22Rv1 (cell line): Measurements from ENCODE around the gene RNGTT.
"Not testable (repeated sequence)": the region's sequence is repeated elsewhere in the genome, so short reads cannot be mapped to it uniquely, and the experiment has no call there.

Source experiments
- H3K27ac ChIP-seq: fragments of 450-650 bp; 2 replicates; pipeline ENCODE4 v1.5.1; 2017
- ZFX ChIP-seq: fragments of 450-650 bp; IDR thresholded peaks from 2 replicates; pipeline ENCODE4 v1.6.1; 2017; ENCODE audit warnings: antibody characterized with exemption, borderline replicate concordance
- TF ChIP-seq, protein P1 (sequence below): fragments of 450-650 bp; IDR thresholded peaks from 2 replicates; pipeline ENCODE4 v1.5.1; 2017; ENCODE audit warnings: mild to moderate bottlenecking

The RNGTT gene

DNA sequence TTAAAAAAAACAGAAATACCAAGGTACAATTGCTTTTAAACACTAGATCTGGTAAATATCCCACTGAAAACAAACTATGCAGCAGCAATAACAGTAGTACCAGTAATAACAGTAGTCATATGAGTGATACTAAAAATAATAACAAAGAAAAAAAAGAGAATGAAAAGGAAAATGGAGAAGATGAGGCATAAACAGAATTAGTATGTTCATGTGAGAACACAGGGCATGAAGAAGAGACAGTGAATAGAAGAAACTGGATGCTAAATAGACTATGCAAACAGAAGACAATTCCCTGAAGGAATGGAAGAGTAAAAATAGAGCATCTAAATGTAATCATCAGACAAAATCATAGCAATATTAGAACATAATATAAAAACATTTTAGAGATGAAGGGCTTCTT lies 121.1 kb downstream of the RNGTT start:
- TF ChIP-seq, protein P1, sequence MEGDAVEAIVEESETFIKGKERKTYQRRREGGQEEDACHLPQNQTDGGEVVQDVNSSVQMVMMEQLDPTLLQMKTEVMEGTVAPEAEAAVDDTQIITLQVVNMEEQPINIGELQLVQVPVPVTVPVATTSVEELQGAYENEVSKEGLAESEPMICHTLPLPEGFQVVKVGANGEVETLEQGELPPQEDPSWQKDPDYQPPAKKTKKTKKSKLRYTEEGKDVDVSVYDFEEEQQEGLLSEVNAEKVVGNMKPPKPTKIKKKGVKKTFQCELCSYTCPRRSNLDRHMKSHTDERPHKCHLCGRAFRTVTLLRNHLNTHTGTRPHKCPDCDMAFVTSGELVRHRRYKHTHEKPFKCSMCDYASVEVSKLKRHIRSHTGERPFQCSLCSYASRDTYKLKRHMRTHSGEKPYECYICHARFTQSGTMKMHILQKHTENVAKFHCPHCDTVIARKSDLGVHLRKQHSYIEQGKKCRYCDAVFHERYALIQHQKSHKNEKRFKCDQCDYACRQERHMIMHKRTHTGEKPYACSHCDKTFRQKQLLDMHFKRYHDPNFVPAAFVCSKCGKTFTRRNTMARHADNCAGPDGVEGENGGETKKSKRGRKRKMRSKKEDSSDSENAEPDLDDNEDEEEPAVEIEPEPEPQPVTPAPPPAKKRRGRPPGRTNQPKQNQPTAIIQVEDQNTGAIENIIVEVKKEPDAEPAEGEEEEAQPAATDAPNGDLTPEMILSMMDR = no peak
- TF ChIP-seq ZFX = no peak
- no peak overlapping the region for H3K27ac ChIP-seq

DNA sequence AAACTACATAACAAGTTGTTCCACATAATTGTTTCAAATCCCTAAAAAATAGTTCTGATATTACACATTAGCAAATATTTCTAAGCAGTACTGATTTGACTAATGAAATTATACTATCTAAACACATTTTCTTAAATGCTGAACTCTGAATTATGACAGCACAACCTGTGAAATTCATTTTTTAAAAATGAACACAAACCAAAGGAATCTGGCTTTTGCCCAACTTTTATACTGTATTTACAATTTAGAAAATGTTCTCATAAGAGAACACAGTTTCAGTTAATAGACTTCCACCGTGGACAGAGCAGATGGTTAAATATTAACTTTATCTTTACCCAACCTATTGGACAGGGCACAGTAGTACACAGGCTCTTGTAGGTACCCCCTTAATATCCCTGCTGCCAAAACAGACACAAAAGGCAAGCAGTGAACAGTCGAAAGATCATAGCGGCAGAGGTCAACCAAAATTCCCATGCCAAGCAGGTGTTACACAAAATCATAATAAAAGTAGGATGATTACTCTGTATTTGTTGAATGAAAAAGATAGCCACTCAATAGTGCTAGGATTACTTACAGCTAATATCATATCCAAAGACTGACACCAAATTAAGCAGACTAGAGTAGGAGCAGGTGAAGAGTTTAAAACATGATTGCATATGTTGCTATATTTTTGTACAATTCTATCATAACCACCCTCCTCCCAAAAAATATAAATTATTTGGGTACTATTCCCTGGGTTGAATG lies 122.5 kb downstream of the RNGTT start:
- TF ChIP-seq, protein P1 = no peak
- no peak for TF ChIP-seq ZFX
- peak overlapping the region; percentile 41 for H3K27ac ChIP-seq

DNA sequence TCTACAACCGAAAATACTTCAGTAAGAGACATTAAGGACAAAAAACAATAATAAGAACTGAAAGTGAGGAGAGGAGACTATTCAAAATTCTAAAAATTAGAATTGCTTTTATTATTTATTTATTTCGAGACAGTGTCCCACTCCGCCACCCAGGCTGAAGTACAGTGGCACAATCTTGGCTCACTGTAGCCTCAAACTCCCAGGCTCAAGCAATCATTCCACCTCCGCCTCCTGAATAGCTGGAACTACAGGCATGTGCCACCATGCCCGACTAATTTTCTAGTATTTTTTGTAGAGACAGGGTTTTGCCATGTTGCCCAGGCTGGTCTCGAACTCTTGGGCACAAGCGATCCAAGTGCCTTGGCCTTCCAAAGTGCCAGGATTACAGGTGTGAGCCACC lies 123.1 kb downstream of the RNGTT start:
- peak overlapping the region; percentile 41 for H3K27ac ChIP-seq
- TF ChIP-seq, protein P1 = no peak
- no peak for TF ChIP-seq ZFX

DNA sequence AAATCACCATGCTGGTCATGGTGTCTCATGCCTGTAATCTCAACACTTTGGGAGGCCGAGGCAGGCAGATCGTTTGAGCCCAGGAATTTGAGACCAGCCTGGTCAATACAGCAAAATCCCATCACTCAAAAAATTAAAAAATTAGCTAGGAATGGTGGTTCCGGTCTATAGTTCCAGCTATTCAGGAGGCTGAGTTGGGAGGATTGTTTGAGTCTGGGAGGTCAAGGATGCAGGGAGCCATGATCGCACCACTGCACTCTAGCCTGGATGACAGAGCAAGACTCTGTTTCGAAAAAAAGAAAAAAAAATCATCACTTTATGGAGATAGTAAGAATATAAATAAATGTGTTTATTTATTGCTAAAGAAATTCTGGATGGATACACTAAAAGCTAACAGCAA lies 124.1 kb downstream of the RNGTT start:
- no peak overlapping the region for H3K27ac ChIP-seq
- TF ChIP-seq, protein P1 = no peak
- no peak for TF ChIP-seq ZFX

DNA sequence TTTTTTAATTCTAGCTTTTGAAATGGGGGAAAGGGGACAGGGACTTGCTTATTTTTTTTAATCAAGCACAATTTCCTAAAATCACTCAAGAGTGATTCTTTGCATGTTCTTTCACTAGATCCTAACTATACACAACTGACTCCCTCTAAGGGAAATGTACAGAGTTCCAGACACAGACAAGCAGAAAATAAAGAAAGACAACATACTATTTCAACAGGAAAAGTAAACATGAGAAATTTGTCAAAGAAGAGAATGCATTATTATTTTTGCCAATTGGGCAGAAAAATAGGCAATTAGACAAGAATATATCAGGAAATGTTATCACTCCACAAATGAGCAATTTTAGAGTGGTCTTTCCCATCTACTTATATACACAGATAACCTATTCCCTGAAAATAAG lies 128.2 kb downstream of the RNGTT start:
- H3K27ac ChIP-seq = no peak overlapping the region
- TF ChIP-seq ZFX = no peak
- TF ChIP-seq, protein P1 = no peak

DNA sequence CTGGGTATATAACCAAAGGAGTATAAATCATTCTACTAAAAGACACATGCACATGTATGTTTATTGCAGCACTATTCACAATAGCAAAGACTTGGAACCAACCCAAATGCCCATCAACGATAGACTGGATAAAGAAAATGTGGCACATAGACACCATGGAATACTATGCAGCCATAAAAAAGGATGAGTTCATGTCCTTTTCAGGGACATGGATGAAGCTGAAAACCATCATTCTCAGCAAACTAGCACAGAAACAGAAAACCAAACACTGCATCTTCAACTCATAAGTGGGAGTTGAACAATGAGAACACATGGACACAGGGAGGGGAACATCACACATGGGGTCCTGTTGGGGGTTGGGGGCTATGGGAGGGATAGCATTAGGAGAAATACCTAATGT lies 130.3 kb downstream of the RNGTT start:
- not testable (repeated sequence) for H3K27ac ChIP-seq

DNA sequence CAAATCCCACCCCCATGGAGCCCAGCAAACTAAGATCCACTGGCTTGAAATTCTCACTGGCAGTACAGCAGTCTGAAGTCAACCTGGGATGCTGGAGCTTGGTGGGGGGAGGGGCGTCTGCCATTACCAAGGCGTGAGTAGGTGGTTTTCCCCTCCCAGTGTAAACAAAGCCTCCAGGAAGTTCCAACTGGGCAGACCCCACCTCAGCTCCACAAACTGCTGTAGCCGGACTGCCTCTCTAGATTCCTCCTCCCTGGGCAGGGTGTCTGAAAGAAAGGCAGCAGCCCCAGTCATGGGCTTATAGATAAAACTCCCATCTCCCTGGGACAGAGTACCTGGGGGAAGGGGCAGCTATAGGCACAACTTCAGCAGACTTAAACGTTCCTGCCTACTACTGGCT lies 135.8 kb downstream of the RNGTT start:
- H3K27ac ChIP-seq = not testable (repeated sequence)

DNA sequence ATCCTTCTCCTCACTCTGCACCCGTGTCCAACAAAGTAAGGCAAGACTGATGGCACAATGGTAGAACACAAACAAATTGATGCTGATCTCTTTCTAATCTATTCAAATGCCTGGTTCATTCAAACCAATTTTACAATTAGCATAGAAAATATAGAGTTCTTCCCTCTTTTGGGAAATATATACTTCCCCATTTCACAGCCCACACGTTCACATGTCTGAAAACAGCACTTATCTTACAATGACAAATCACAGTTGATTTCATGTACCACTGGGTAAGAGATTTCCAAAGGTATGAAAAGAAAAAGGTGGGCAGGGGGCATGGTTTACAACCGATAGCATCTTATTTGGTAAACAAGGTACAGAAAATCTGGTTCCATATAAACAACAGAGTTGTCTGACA lies 137.6 kb downstream of the RNGTT start:
- H3K27ac ChIP-seq = no peak overlapping the region
- TF ChIP-seq, protein P1 = no peak
- TF ChIP-seq ZFX = no peak
